ENCODE data around the gene ZRANB2. TPM values are rescaled to one million over a fixed set of nuclear protein-coding genes. Genes with fewer than 3 reads are reported as not detected.

The ZRANB2 gene
- total RNA-seq, 1 experiment from 2014 or later: 112 TPM

- BruUV-seq (replicated peaks): no TSS peak
- Histone ChIP-seq H3K9me3 (ENCODE audit: low read depth, low read length, poor library complexity, severe bottlenecking) (no peaks in the 10 kb centered on the region), H3K4me1 (ENCODE audit: insufficient read depth, low read length, poor library complexity, severe bottlenecking) (peaks cover 97% of the 10 kb centered on the region), H3K36me3 (ENCODE audit: insufficient read depth, low read length, poor library complexity, severe bottlenecking) (no peaks in the 10 kb centered on the region), H3K27me3 (replicated peaks; ENCODE audit: insufficient read depth, low read depth, low read length, poor library complexity) (no peaks in the 10 kb centered on the region), H3K4me3 (ENCODE audit: low read depth, low read length, poor library complexity, severe bottlenecking) (no peak overlapping the region), H3K27ac (ENCODE audit: low read depth, low read length, poor library complexity, severe bottlenecking) (peak overlapping the region; percentile 72)
- no peak for DNase-seq (ENCODE audit: low spot score)
- intact Hi-C loops (cut with micrococcal nuclease; ENCODE audit: unreplicated experiment): loop anchor here (10.0 kb wide), 1 partner anchor 1319 kb away; no protein-coding TSS in a partner anchor
- CTCF ChIA-PET: no interaction called here
- no peak for TF ChIP-seq CTCF (conservative IDR thresholded peaks at IDR 0.05; ENCODE audit: low read depth, low read length)
- TF ChIP-seq EZH2 (IDR thresholded peaks at IDR 0.05; ENCODE audit: borderline replicate concordance, low read depth, low read length, poor library complexity, severe bottlenecking): no peak
- POLR2A ChIA-PET (ENCODE audit: low non-redundant PET): no interaction called here
Observed at GRCh38 chr1:71023515-71023914, 57.3 kb downstream of the ZRANB2 start.

- TF ChIP-seq EZH2 (IDR thresholded peaks at IDR 0.05; ENCODE audit: borderline replicate concordance, low read depth, low read length, poor library complexity, severe bottlenecking) (no peak), CTCF (conservative IDR thresholded peaks at IDR 0.05; ENCODE audit: low read depth, low read length) (no peak)
- no peak for DNase-seq (ENCODE audit: low spot score)
- ChIA-PET CTCF (no interaction called here), POLR2A (ENCODE audit: low non-redundant PET) (no interaction called here)
- Histone ChIP-seq H3K9me3 (ENCODE audit: low read depth, low read length, poor library complexity, severe bottlenecking) (no peaks in the 10 kb centered on the region), H3K27me3 (replicated peaks; ENCODE audit: insufficient read depth, low read depth, low read length, poor library complexity) (no peaks in the 10 kb centered on the region), H3K4me1 (ENCODE audit: insufficient read depth, low read length, poor library complexity, severe bottlenecking) (peaks cover 87% of the 10 kb centered on the region), H3K27ac (ENCODE audit: low read depth, low read length, poor library complexity, severe bottlenecking) (peak overlapping the region; percentile 6), H3K4me3 (ENCODE audit: low read depth, low read length, poor library complexity, severe bottlenecking) (no peak overlapping the region), H3K36me3 (ENCODE audit: insufficient read depth, low read length, poor library complexity, severe bottlenecking) (no peaks in the 10 kb centered on the region)
- BruUV-seq (replicated peaks): no TSS peak
- intact Hi-C loops (cut with micrococcal nuclease; ENCODE audit: unreplicated experiment): no loop called here
Observed at GRCh38 chr1:71019233-71019969, 61.4 kb downstream of the ZRANB2 start.

- TF ChIP-seq CTCF (conservative IDR thresholded peaks at IDR 0.05; ENCODE audit: low read depth, low read length) (no peak), EZH2 (IDR thresholded peaks at IDR 0.05; ENCODE audit: borderline replicate concordance, low read depth, low read length, poor library complexity, severe bottlenecking) (no peak)
- no peaks in the 10 kb centered on the region for H3K9me3 ChIP-seq (ENCODE audit: low read depth, low read length, poor library complexity, severe bottlenecking)
- no peaks in the 10 kb centered on the region for H3K36me3 ChIP-seq (ENCODE audit: insufficient read depth, low read length, poor library complexity, severe bottlenecking)
- no TSS peak for BruUV-seq (replicated peaks)
- no peaks in the 10 kb centered on the region for H3K27me3 ChIP-seq (replicated peaks; ENCODE audit: insufficient read depth, low read depth, low read length, poor library complexity)
- CTCF ChIA-PET: no interaction called here
- H3K4me3 ChIP-seq (ENCODE audit: low read depth, low read length, poor library complexity, severe bottlenecking): no peak overlapping the region
- peaks cover 86% of the 10 kb centered on the region for H3K4me1 ChIP-seq (ENCODE audit: insufficient read depth, low read length, poor library complexity, severe bottlenecking)
- POLR2A ChIA-PET (ENCODE audit: low non-redundant PET): no interaction called here
- intact Hi-C loops (cut with micrococcal nuclease; ENCODE audit: unreplicated experiment): no loop called here
- no peak overlapping the region for H3K27ac ChIP-seq (ENCODE audit: low read depth, low read length, poor library complexity, severe bottlenecking)
- no peak for DNase-seq (ENCODE audit: low spot score)
Observed at GRCh38 chr1:71018791-71019190, 62.0 kb downstream of the ZRANB2 start.
